ENCODE measurements around the gene CTNNBIP1.

The CTNNBIP1 gene

DNA sequence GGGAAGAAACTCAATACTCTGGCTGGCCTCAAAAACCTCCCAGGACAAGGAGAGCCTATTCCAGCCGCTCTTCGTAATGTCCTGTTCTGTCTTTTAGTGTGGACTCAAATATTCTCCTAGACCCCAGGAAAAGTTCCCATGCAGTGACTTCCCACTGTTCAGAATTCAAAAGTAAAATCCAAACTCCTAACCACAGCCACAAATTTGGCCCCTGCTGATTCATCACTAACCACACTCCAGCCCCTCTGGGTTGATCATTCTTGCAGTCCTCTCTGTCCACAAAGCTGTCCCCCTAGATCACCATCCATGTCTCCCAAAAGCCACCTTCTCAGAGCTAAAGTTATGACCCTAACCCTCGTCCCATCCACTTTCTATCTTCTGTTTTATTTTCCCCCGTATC, 5.1 kb downstream of the CTNNBIP1 start:
- H3K4me3 ChIP-seq (replicated peaks; ENCODE audit: low read depth, low read length), result no peak overlapping the region
- TF ChIP-seq, protein P1, sequence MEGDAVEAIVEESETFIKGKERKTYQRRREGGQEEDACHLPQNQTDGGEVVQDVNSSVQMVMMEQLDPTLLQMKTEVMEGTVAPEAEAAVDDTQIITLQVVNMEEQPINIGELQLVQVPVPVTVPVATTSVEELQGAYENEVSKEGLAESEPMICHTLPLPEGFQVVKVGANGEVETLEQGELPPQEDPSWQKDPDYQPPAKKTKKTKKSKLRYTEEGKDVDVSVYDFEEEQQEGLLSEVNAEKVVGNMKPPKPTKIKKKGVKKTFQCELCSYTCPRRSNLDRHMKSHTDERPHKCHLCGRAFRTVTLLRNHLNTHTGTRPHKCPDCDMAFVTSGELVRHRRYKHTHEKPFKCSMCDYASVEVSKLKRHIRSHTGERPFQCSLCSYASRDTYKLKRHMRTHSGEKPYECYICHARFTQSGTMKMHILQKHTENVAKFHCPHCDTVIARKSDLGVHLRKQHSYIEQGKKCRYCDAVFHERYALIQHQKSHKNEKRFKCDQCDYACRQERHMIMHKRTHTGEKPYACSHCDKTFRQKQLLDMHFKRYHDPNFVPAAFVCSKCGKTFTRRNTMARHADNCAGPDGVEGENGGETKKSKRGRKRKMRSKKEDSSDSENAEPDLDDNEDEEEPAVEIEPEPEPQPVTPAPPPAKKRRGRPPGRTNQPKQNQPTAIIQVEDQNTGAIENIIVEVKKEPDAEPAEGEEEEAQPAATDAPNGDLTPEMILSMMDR (IDR thresholded peaks at IDR 0.05; ENCODE audit: low read length, missing control alignments), result no peak
- DNase-seq (ENCODE audit: low read depth), result no peak

DNA sequence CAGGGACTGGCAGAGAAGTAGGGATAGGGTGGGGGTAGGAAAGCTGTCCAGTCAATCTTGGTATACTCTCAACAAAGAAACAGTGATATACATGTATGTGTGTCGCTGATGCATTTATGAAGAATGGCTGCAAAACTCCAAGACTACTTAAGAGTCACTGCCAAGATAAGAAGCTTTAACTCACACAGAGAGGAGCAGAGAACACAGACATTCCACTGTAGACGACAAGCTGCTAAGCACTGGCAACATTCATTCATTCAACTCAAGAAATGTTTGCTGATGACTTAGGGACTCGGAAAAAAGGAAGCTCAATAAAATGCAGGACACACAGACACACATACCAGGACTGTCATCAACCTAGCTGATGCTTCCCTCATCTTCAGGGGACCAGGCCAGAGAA, 5.5 kb downstream of the CTNNBIP1 start:
- TF ChIP-seq, protein P1 (IDR thresholded peaks at IDR 0.05; ENCODE audit: low read length, missing control alignments), result no peak
- peak; percentile 16 for DNase-seq (ENCODE audit: low read depth)
- H3K4me3 ChIP-seq (replicated peaks; ENCODE audit: low read depth, low read length), result no peak overlapping the region

DNA sequence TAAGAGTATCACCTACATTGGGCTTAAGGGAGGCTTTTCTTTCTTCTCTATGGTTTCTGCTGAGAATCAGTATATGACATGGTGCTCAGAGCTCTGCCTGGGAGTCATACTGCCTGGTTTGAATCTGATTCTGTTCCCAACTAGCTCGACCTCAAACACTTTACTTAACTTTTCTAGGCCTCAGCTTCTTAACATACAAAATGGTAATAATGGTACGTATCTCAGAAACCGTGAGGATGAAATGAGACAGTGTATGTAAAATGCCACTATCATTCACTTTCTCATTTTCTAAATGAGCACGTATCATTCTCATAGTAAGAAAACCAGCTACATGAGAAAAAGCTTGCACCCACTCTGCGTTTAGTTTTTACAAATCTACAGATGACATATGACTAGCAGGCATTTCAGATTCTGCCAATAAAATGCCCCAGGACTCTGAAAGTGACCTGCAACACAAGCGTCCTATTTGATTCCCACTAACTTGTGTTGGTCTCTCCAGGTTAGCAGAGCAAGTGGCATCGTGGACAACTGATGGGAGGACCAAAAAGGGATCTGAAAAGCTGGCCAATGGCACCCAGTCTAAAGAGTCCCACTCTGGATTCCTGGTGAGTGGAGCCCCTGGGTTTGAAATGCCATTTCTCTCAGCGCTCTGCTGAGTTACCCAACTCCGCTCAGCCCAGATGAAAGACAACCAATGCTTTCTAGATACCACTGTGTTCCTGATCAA, 6.1 kb downstream of the CTNNBIP1 start:
- TF ChIP-seq, protein P1 (IDR thresholded peaks at IDR 0.05; ENCODE audit: low read length, missing control alignments), result no peak
- no peak overlapping the region for H3K4me3 ChIP-seq (replicated peaks; ENCODE audit: low read depth, low read length)
- DNase-seq (ENCODE audit: low read depth), result no peak

DNA sequence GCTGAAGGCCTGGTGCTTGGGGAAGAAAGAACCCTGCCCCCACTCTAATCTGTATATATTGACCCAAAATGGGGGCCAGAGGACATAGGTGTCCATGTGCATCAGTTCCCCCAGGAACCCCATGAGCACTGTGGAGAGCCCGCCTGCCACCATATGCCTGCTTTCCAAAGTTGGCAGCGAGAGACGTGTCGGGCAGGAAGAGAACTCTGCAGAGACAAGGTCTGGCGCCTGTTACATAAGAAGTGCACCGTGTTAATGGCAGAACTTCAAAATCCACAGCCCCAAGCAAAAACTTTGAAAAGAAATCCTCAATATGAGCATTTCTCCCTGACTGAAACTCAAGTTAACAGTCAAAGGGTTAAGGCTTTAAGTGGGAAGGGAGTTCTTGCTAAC, 8.0 kb downstream of the CTNNBIP1 start:
- DNase-seq (ENCODE audit: low read depth), result no peak
- H3K4me3 ChIP-seq (replicated peaks; ENCODE audit: low read depth, low read length), result no peak overlapping the region
- TF ChIP-seq, protein P1 (IDR thresholded peaks at IDR 0.05; ENCODE audit: low read length, missing control alignments), result no peak

DNA sequence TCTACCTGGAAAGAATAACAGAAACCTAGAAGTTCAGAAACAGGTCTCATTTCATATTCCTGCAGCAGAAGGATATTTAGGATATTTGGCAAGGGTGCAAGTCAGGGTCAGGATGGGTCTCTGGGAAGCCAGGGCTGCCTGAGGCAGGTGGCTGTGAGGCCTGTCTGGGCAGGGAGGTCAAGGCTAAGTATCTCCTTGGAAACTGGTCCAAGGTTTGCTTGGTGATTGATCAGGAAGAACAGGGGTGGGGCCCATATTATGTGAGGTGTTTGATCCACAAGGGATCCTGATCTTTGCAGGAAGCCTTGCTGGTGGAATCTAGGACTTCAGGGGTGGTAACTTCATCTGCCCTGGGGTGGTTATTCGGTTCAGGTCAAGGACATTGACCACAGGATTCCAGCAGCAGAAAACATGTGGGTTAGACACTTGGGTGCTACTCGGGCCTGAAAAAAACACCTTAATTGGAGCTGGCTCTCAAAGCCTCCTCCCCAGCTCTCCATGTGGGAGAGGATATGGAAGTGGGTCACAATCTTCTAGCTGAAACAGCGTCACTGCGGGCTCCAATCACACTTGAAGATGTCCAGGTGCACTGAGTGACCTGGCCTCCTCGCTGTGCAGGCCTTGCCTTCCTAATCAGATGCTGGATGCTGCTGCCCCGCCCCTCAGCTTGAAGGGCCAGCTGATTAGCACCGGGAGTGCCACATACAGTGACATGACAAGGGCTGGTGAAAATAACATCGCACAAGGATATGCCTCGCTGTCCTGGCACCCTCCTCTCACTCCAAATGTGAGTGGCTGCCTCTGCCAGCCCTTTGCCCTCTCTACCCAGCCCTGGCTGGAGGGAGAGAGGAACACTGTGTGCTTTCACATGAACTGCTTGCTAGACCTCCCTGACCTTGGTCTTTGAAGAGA, 8.7 kb downstream of the CTNNBIP1 start:
- no peak for DNase-seq (ENCODE audit: low read depth)
- H3K4me3 ChIP-seq (replicated peaks; ENCODE audit: low read depth, low read length), result no peak overlapping the region
- TF ChIP-seq, protein P1 (IDR thresholded peaks at IDR 0.05; ENCODE audit: low read length, missing control alignments), result no peak

DNA sequence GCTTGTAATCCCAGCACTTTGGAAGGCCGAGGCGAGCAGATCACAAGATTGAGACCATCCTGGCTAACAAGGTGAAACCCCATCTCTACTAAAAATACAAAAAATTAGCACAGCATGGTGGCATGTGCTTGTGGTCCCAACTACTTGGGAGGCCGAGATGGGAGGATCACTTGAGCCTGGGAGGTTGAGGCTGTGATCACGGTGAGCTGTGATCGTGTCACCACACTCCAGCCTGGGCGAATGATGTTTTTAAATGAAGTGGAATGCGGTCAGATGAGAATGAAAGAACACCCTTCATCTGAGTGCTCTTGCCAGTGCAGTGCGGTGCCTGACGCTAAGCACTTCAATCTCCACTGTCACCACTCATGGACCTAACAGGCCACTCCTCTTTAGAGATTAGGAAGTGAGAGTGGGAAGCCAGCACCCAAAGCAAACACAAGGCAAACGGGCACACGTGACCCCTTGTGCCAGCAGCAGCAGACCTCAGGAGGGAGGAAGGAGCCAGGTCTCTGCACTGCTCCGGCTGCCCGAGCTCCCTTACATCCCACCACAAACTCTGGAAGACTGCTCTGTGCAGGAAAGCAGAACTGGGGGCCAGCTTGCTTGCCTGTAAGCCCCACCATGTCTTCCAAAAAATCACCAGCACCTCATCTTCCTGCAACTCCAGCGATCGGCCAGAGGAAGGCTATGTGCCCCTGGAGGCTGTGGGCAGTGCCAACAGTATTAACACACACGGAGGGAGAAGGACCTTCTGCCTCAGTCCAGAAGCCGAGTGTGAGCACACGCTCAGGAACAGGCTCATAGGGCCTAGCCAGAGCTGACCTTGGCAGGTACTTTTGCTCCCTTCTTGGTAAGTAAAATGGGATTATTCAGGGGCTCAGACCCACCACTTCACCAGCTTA, 9.7 kb downstream of the CTNNBIP1 start:
- no peak for DNase-seq (ENCODE audit: low read depth)
- H3K4me3 ChIP-seq (replicated peaks; ENCODE audit: low read depth, low read length), result no peak overlapping the region
- TF ChIP-seq, protein P1 (IDR thresholded peaks at IDR 0.05; ENCODE audit: low read length, missing control alignments), result no peak
